ENCODE data around the gene SLX4IP. TPM values are rescaled to one million over a fixed set of nuclear protein-coding genes. Genes with fewer than 3 reads are reported as not detected.

The SLX4IP gene
- total and polyA plus RNA-seq, 2 of the 13 experiments (the other 11 are each of a cell fraction or from before 2014, with no cell fraction given), result 3.6 to 7.3 TPM

DNA sequence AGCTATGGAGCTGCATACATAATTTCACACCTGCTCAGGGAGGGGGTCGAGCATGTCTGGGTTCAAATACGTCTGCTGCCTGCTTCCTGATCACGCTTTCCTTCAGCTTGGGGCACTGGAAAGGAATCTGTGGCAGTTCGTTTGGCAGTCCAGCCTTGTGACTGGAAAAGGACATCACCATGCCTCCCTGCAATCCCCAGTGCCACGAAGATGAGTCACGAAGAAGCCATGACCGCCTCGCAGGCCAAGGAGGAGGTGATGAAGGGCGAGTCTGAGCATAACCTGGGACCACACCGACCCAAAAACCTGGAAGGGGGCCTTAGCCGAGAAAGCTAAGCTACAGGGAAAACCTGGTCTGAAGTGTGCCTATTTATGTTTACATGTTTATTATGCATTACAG, 225.6 kb downstream of the SLX4IP start (continued):
- TF ChIP-seq ZNF687 (CRISPR knock-in tag; IDR thresholded peaks at IDR 0.05), result 0 out of 2 replicates have a peak, but pooled peaks have one; percentile 22
- TF ChIP-seq EP300 (IDR thresholded peaks at IDR 0.05; ENCODE audit: low read depth in 2 of 2, low read length in 2 of 2), result no peak
- no peak for TF ChIP-seq EP300 (CRISPR knock-in tag; IDR thresholded peaks at IDR 0.05; ENCODE audit: borderline replicate concordance)
- no peak for TF ChIP-seq MBD4 (IDR thresholded peaks at IDR 0.05; ENCODE audit: borderline replicate concordance, low read length)
- no peak for TF ChIP-seq THAP7 (CRISPR knock-in tag; IDR thresholded peaks at IDR 0.05)
- no peak for TF ChIP-seq KLF13 (CRISPR knock-in tag; IDR thresholded peaks at IDR 0.05)
- TF ChIP-seq POLR2AphosphoS5 (IDR thresholded peaks at IDR 0.05; ENCODE audit: low read depth, low read length), result no peak
- no peak for TF ChIP-seq MTF2 (CRISPR knock-in tag; IDR thresholded peaks at IDR 0.05; ENCODE audit: borderline replicate concordance)
- TF ChIP-seq ZNF550 (CRISPR knock-in tag; IDR thresholded peaks at IDR 0.05; ENCODE audit: borderline replicate concordance), result no peak
- TF ChIP-seq ZBTB8A (CRISPR knock-in tag; IDR thresholded peaks at IDR 0.05; ENCODE audit: borderline replicate concordance, low read depth), result no peak
- no peak for TF ChIP-seq PLRG1 (conservative IDR thresholded peaks at IDR 0.05)
- no peak for TF ChIP-seq SNRNP70 (IDR thresholded peaks at IDR 0.05; ENCODE audit: low read depth, low read length)
- TF ChIP-seq ZNF207 (IDR thresholded peaks at IDR 0.05; ENCODE audit: borderline replicate concordance), result no peak
- TF ChIP-seq ZNF350 (CRISPR knock-in tag; IDR thresholded peaks at IDR 0.05; ENCODE audit: borderline replicate concordance, low read depth), result no peak
- no peak for TF ChIP-seq TSC22D2 (CRISPR knock-in tag; IDR thresholded peaks at IDR 0.05; ENCODE audit: borderline replicate concordance)
- no peak for TF ChIP-seq ZNF780A (CRISPR knock-in tag; IDR thresholded peaks at IDR 0.05)
- TF ChIP-seq PLSCR1 (CRISPR knock-in tag; IDR thresholded peaks at IDR 0.05; ENCODE audit: borderline replicate concordance), result no peak
- no peak for TF ChIP-seq TBX2 (CRISPR knock-in tag; IDR thresholded peaks at IDR 0.05; ENCODE audit: borderline replicate concordance)
- 0 out of 2 replicates have a peak, but pooled peaks have one; percentile 44 for TF ChIP-seq ZBTB39 (CRISPR knock-in tag; IDR thresholded peaks at IDR 0.05)
- TF ChIP-seq JUNB (CRISPR knock-in tag; IDR thresholded peaks at IDR 0.05; ENCODE audit: borderline replicate concordance), result no peak
- no peak for TF ChIP-seq ZNF234 (CRISPR knock-in tag; conservative IDR thresholded peaks at IDR 0.05)
- no peak for TF ChIP-seq KDM5A (IDR thresholded peaks at IDR 0.05; ENCODE audit: borderline replicate concordance, low read length)
- no peak for TF ChIP-seq ZNF292 (CRISPR knock-in tag; IDR thresholded peaks at IDR 0.05; ENCODE audit: borderline replicate concordance, low read depth)
